Activated CD4-positive, alpha-beta T cell treated with anti-CD3 and anti-CD28 coated beads, Interleukin-10, Interleukin-2, amounts not matched to agents 100 ng/mL and 50 ng/mL, durations not matched to agents 16 hours and 8 hours (primary cell): ENCODE data around the gene TMEM178B.
"Not testable (repeated sequence)": the region's sequence is repeated elsewhere in the genome, so short reads cannot be mapped to it uniquely, and the experiment has no call there.

Experiments
- DNase-seq: peaks from one replicate; pipeline ENCODE4 v3.0.0-alpha.2; 2020

The TMEM178B gene

DNA sequence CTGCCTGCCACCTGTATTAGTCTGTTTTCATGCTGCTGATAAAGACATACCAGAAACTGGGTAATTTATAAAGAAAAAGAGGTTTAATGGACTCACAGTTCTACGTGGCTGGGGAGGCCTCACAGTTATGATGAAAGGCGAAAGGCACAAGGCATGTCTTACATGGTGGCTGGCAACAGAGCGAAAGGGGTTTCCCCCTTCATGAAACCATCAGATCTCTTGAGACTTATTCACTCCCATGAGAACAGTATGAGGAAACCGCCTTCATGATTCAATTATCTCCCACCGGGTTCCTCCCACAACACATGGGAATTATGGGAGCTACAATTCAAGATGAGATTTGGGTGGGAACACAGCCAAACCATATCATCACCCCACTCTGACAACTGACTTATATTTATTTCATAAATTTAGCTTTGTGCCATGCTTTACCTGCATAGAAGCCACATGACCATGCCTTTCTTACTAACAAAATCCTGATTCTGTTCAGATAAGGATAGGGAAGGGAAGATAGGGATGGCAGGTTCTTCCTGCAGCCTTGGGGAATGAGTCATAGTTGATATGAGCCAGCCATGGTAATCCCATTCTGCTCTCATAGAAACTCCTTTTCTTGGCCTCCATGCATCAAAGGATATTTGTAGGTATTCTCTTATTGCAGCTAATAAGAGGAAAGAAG is 286.0 kb downstream of the TMEM178B start:
- no peak for DNase-seq

DNA sequence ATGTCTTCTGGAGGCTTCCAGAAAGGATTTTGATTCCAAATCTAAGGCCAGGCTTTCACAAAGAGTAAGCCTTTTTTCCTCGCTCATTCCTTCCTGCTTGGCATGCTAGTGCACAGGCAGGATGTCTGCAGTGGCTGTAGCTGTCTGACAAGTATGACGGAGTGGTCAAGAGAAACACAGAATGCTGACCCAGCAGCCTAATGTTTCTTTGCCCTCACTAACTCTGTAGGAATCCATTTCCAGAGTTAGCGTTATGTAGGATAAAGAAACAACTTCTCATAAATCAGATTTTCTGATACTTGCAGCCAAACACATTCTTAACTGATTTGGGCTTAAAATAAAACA is 286.5 kb downstream of the TMEM178B start:
- DNase-seq = no peak

DNA sequence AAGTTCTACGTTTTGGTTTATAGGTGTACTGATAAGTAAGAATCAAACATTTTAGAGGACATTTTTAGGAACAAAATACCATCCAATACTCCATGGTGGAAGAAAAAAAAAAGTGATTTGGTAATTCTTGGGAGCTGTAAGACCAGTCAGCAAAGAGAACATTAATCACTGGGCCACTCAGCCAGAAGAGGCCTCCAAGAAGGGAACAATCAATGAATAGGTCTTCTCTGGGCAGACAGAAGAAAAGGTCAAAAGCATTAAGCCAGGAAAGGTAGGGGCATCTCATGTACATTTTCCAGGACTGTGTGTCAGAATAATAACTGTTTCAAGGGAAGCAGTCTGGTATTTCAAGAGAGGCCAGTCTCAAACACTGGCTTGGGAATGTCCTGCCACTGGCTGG is 286.9 kb downstream of the TMEM178B start:
- no peak for DNase-seq

DNA sequence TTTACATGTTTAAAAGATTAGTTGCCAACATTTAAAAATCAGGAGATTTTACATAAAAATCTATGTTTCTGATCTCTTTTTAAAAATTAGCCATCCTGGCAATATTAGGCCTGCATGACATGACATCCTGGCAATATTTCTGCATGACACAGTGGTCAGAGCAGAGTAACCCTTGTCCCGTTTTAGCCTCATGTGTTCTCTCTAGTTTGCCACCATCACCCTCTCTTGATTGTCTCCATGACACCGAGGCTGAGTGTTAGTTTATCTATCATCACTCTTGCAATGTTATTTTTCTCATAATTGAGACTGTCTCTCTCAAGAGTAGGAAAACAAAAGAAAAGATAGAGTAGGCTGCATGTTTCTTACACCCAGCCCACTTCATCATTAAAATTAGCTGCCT is 287.6 kb downstream of the TMEM178B start:
- DNase-seq = no peak

DNA sequence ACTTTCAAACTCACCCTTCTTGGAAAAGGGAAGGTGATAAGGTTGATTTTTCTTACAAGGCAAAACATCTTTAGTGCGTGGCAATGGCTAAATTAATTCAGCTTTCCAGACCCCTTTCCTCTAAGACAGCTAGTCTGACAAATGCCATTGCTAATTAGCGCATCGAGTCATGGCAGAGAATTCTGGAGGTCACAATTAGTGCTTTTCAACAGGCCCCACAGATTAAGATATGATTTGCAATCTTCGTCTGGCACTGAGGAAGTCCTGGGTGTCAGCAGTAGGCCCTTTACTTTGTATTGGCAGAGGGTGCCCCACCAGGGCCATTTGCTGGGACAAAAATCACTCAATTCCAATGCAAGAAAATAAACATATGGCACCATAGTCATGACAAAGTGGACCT is 288.1 kb downstream of the TMEM178B start:
- DNase-seq = no peak

DNA sequence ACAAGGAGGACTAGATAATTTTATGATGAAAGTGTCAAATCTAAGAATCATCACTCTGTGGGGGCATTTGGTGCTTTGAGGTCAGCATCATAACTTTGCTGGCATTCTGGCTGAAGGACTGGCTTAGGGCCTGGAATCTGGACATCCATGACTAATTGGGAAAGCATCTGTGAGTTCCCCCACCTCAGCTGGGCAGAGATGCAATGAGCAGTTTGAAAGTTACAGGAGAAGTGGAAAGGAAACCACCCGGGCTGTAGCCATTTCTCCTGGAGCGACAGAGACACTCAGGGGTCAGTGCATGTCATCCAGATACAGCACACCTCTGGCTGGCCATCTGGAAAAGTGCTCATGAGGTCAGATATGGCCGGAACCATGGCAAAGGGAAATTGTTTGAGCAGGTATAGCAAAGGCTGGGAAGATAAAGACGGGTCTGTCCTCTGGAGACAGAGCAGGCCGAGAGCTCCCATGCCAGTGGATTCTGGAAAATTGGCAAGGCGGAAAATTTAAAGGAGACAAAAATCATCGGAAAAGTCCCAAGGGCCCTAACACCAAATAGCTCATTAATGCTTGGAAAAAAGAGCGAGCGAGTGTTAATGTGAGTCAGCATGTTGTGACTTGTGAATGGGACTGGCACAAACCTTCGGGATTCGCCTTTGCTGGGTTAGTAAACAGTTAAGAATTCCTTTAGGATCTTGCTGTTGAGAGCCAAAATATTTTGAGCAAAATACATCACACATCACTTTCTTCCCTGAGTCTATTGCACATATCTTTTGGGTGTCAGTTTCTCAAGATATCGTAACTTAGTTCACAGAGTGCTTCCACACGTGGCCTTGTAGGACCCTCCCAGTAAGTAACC is 288.9 kb downstream of the TMEM178B start:
- no peak for DNase-seq

DNA sequence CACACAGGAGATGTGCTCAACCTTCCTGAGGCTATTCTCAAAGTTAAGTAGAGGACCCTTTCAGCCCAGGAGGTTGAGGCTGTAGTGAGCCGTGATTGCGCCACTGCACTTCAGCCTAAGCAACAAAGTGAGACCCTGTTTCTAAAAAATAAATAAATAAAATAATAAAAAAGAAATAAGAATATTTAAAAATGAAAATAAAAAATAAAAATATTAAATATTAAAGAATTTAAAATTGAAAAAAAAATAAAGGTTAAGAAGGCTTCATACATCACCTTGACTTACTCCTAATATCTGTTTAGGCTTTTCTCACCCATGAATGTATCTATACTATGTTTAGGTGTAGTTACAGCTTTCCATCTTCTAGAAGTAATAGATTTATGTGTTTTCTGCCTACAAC is 289.9 kb downstream of the TMEM178B start:
- no peak for DNase-seq

DNA sequence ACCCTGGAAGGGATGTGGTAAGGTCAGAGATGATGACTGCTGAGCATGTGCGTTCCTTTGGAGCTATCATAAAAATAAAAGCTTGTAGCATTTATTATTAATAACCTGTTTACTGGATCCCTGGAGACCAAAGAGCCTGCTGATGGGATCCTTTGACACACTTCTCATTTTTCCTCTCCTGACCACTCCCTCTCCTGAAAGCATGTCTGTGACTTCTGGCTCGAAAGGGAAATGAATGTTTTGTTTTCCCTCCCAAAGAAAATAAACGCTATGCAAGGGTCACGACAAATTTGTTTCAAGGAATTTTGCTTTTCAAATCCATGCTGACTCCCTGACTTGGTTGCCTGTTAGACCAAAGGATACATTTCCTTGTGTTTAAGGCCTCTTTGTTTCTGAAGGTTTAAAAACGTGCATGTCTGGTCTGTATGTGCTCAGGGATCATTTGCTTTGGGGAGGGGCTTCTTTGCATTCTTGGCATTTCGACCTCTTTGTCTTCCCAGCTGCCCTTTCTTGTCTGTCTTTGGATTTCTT is 292.3 kb downstream of the TMEM178B start:
- no peak for DNase-seq

DNA sequence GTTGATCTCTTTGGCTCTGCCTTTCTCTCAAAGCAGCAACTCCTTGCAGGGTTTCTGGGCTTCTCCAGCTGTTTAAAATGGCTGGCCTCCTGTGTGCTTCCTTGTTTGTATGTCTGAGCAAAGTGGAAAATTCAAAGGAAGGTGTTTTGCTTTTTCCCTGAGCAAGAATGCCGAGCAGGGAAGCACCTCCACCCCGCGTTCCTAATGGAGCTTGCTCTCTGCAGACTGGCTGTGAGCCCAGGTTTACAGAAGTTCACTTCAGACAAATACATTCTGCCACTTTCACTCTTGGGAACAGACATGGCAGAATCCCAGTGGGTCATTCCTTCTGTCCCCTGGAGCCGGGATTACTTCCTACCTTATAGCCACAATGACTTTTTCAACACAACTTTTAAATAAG is 295.6 kb downstream of the TMEM178B start:
- no peak for DNase-seq

DNA sequence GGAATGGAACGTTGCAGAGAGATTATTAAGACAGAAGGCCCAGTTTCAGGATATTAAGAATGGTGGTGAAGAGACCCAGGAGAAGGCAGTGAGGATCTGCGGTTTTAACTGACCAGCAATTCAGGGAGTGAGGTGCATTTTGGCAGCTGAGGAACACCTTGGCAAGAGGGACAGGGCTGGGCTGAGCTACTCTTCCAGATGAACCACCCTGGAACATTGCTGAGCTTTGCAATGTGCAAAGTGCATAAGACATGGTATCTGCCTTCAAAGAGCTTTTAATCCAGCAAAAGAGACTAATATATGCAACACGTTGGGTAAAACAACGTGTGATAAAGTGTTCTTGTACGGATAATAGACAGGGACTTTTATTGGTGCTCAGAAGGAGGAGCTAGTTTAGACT is 296.3 kb downstream of the TMEM178B start:
- DNase-seq = no peak

DNA sequence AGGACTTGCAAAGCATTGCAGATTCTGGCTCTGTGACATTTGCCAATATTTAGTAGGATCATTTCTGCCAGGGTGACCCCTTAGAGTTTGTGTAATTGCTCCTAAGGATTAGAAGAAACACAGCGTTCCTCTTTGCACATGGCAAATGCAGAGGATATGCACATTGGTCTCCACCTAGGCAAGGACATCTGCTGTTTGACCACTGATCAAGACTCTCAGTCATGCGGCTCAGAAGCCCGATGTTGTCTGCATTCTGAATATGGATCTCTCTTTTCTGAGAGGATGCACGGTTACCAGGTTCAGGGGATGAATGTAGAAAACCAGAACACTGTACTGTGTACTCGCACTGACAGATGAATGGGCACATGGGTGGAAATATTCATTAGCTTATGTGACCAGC is 296.8 kb downstream of the TMEM178B start:
- no peak for DNase-seq

DNA sequence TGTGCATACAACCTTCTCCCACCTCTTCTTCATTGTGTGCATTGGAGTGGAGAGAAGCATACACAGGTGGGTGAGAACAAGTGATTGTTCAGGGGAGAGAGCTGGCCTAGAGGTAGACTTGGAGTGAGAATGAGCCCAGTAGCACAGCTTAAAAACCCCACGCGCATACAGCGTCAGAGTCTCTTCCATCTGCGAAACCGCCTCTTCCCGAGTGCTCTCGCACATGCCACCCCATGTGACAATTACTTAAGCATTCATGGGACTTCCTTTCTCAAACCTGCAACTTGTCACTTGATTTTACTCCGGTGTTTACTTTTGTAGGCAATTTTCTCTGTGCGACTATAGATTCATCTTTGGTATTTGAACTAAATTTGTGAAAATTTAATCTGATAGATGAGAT is 300.6 kb downstream of the TMEM178B start:
- no peak for DNase-seq

DNA sequence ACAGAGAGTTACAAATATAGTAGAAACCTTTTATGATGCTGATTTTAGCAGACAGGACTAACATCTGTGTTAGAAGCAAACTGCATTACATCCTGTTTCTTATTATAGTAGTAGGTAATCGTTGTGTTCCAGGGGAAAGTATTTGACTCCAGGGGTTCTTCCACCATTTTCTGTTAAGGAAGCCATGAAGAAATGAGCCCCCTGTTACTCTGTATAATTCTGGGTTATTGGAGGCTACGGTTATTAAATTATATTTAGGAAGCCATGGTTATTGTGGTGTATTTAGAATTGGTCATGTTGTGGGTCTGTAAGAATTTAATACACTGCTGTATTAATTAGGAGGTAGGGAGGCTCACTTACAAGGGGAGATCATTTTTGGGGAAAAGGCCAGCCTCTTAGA is 301.6 kb downstream of the TMEM178B start:
- no peak for DNase-seq

DNA sequence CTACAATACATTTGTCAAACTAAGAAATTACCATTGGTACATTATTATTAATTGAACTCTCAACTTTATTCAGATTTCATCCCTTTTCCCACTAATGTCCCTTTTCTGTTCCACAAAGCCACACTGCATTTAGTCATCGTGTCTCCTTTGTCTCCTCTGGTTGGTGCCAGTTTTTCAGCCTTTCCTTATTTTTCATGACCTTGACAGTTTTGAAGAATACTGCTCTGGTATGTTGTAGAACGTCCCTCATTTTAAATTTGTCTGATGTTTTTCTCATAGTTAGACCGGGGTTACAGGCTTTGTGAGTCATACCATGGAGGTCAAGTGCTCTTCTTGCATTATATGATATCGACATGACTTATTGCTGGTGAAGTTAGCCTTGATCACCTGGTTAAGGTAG is 304.0 kb downstream of the TMEM178B start:
- DNase-seq = no peak

DNA sequence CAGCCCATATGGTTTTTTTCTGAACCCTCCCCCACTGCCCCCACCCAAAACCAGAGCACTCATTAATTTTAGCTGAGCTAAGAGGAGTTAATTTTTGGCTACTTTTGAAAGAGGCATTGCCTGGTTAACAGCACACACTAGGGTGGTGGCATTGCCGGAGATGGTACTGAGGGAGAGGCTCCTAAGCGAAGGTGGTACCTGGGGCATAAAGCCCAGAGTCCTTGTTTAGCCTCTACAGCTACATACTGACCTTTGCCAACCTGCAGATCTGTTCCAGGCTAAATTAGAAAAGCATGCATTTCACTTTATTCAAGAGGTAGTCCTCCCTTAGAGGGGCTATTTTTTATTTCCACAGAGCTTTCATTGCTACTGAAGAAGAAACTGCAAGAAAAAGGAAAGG is 304.5 kb downstream of the TMEM178B start:
- no peak for DNase-seq

DNA sequence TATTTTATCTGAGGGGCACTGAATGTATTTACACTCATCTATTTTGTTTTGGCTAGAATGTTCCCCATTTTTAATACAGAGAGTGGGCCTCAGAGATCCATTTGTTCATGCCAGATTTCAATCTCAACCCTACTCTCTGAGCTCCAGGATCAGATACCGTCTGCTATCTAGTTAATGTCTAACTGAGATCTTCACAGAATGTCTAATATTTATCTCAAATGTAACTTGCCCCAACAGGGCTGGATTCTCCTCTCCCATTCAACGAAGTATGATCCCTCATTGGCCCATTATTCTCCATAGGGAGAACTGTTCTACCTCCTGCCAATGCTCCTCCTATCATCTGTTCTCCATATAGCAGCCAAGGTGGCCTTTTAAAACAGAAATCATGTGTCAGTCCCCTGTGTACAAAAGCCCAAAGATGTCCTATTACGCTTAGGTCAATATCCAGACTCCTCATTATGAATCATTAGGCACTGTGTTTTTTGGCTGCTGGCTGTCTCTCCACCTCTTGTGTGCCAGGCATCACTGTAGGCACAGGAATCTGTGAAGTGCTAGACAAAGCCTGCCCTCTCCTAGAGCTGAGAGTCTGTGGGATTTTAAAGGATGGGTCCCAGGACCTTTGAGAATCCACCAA is 308.0 kb downstream of the TMEM178B start:
- DNase-seq = no peak

DNA sequence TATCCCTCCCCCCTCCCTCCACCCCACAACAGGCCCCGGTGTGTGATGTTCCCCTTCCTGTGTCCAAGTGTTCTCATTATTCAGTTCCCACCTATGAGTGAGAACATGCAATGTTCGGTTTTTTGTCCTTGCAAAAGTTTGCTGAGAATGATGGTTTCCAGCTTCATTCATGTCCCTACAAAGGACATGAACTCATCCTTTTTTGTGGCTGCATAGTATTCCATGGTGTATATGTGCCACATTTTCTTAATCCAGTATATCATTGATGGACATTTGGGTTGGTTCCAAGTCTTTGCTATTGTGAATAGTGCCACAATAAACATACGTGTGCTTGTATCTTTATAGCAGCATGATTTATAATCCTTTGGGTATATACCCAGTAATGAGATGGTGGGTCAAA is 309.5 kb downstream of the TMEM178B start:
- DNase-seq = not testable (repeated sequence)

DNA sequence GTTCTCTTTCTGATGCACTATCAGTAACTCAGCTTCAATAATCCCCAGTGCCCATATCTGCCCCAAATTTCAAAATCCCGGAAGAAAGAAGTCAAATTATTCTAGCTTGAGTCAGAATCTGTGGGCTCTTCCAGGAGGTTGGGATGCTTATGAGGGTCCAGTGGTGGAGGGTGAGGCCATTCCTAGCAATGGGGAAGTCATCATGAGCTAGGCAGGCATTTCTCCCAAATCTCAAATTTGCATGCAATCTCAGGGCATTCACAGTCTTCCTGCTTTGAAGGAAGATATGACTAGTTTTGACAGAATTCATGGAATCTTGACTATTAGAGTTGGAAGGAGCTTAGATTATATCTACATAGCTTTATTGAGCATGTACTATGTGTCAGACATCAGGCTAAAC is 313.0 kb downstream of the TMEM178B start:
- no peak for DNase-seq

DNA sequence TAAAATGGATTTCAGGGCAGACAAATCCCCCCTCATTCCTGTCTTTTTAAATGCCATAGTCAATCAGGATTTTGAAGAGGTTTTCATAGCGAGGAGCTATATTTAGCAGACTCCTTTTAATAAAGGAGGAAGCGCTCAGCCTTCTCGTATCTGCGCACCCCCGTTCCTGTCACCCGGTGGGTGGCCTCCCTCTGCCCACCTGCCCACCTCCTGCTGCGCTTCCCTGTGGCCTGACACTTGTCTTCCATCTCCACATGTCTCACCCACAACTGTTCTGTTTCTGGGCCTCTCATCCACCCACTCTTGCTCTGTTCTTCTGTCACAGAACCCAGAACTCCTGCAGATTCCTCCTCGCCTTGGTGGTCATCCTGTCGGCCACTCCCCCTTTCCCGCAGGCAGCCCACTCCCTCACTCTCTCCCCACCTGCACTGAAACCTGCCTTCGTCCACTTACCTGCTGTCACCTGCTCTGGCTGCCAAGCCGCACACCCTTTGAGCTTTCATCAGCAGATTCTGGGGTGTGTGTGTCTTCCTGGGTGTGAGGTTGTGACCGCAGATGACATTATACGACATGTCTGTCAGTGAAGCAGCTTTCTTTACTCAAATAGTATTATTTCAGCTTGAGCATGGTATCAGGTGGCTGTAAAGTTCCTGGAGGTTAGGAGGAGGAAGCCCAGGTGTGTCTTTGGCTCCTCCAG is 313.8 kb downstream of the TMEM178B start:
- no peak for DNase-seq

DNA sequence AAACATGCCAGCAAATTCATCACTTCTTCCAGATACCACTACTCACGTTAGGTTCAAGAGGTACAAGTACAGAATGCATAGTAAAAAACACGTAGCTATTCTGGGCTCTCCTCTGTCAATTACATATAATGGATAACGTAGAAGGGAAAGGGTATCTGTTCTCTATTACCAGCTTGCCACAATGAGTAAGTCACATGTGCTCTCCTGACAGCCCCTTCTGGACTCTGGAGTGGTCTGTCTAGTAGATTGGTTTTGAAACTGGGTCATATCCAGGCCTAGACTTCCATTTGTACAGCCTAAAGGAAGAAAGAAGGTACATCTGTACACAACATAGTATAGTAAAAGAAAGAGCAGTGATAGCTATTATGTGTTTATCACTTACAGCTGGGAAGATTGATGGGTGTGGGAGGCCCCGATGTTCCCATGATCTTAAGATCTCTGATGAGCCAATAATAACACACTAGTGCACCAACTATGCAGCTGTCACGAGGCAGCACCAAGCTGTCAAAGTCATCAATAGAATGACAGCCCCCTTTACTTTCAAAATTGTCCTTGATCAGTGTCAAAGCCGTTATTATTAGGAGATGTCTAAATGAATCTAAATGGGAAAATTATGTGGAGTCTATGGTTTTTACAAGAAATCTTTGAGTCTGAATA is 315.4 kb downstream of the TMEM178B start:
- DNase-seq = no peak

DNA sequence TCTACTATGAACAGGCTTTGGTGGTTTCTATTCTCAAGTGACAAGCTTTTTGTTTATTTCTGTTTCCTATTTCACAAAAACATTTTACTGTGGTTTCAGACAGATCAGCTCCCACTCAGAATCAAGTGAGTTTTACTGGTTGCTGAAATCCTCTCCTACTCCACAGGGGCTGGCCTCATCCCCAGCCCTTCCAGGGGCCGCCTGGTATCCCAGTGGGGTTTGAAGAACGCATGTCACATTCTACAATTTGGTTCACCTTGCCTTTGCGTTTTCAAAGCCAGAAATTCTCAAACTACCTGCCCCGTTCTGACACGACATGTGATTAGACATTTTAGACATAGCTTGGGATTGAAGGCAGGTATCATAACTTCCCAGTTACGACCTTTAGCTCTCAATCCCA is 316.5 kb downstream of the TMEM178B start:
- no peak for DNase-seq

DNA sequence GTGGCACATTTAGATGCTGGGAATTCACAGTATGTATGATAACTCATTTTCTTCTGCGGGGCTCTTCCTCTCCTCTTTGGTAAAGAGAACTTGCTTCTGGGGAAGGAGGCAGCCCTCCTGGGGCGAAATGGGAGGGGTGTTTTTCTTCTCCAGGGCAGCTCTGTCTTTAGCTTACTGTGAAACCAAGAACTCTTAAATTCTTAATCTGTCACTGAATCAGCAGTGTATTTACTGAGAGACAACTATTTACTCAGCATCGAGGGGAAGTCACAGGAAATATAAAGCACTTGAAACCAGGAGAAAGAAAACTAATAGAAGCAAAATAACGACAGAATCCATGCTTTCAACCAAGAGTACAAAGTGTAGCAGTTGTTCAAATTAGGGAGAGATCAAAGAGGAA is 319.2 kb downstream of the TMEM178B start:
- DNase-seq = no peak
